Measurements from ENCODE around the gene KRTAP20-4. TPM values are rescaled to one million over a fixed set of nuclear protein-coding genes. Genes with fewer than 3 reads are reported as not detected.

Gene KRTAP20-4
- not detected in 2 replicates for total RNA-seq (2013; cell fraction: nucleolus; rRNA removed)
- total RNA-seq (2014; rRNA removed) (not detected in 2 replicates), total RNA-seq (2014; rRNA removed; fragmentation: Illumina TruSeq; extraction: Trizol) (not detected in 2 replicates), total RNA-seq (2021) (not detected in 2 replicates), polyA plus RNA-seq (2011; rRNA removed) (not detected in 2 replicates), polyA plus RNA-seq (2014; fragmentation: Illumina TruSeq; extraction: Trizol) (not detected in 2 replicates), polyA plus RNA-seq (2014; fragmentation: Nextera tagmentation; extraction: Ambion mirVana) (not detected), polyA plus RNA-seq (2014; rRNA removed) (not detected in 2 replicates), polyA plus RNA-seq (2016; fragmentation: Nextera tagmentation; extraction: Ambion mirVana) (not detected), polyA minus RNA-seq (2011; rRNA and poly(A)+ RNA removed) (not detected in 2 replicates), Bru-seq, nascent RNA (not detected), BruChase-seq, experiment 1, labeled RNA remaining after a 6-hour chase (not detected), BruChase-seq, experiment 2, labeled RNA remaining after a 2-hour chase (not detected)
- not detected for polyA plus RNA-seq (2011; ENCODE audit: low read depth)
- polyA plus RNA-seq (2011; cell fraction: cytosol; rRNA removed), result not detected in 2 replicates
- not detected in 2 replicates for polyA plus RNA-seq (2011; cell fraction: nucleus; rRNA removed)
- not detected in 2 replicates for polyA plus RNA-seq (2012)
- polyA minus RNA-seq (2011; cell fraction: cytosol; rRNA and poly(A)+ RNA removed), result not detected in 2 replicates
- not detected in 2 replicates for polyA minus RNA-seq (2011; cell fraction: nucleus; rRNA and poly(A)+ RNA removed)
- long read RNA-seq, experiment 1, result 0 reads
- long read RNA-seq, experiment 2, result 0 reads

DNA sequence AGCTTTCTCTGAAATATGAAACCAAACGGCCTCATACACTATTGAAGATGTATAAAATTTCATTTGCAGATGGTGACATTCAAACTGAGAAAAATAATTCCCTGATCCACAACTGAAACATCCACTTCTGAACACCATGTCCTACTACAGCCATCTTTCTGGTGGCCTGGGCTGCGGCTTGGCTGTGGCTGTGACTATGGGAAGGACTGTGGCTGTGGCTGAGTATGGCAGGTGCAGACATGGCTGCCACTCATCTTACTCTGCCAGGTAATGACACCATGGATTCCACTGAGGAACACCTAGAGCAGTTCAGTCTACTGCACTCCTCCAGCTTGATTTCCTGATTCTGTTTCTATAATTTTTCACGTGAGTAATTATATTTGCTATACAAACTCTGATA lies at the start of gene KRTAP20-4:
Gene KRTAP20-4, plus strand, starts transcription at position 106 of the 400 bp plus-strand sequence.
- H3K4me1 ChIP-seq (ENCODE audit: control insufficient read depth, insufficient read depth, low read length), result no peaks in the 10 kb centered on the region
- intact Hi-C loops (cut with micrococcal nuclease; ENCODE audit: unreplicated experiment), result no loop called here
- FAIRE-seq, result no peak

More for the DNA sequence above, at the start of gene KRTAP20-4:
- H2AFZ ChIP-seq (ENCODE audit: control insufficient read depth, low read depth, low read length), result no peak within 1 kb of the TSS
- H3K4me2 ChIP-seq (ENCODE audit: control insufficient read depth, insufficient read depth), result no peak within 1 kb of the TSS
- no TSS peak for BruUV-seq (replicated peaks)
- H3K9ac ChIP-seq (ENCODE audit: control insufficient read depth, insufficient read depth, low read length), result no peak within 1 kb of the TSS
- POLR2A ChIA-PET, result no interaction called here
- no peak within 1 kb of the TSS for H3K4me3 ChIP-seq
- H3K79me2 ChIP-seq (ENCODE audit: control insufficient read depth, insufficient read depth, low read length), result no peaks in the 10 kb centered on the region
- SMC1A ChIA-PET (ENCODE audit: uncharacterized antibody, unreplicated experiment), result no interaction called here
- DNase-seq (ENCODE audit: low read depth, low spot score), result no peak
- in situ Hi-C loops (cut with MboI), result no loop called here
- RAD21 ChIA-PET (ENCODE audit: unreplicated experiment), result no interaction called here
- no peaks in the 10 kb centered on the region for H3K27me3 ChIP-seq (replicated peaks in 1 of 2; ENCODE audit: control insufficient read depth in 2 of 2, insufficient read depth in 2 of 2, low read length in 1 of 2)
- CTCF ChIA-PET, result no interaction called here
- 14% methylated on average over 3 of the region's 3 CpGs for WGBS (ENCODE audit: insufficient coverage, insufficient replicate concordance, low lambda C conversion rate, missing lambda C conversion rate)
- no peaks in the 10 kb centered on the region; the same call in 2 of the 3 replicates for H3K9me3 ChIP-seq (replicated peaks; ENCODE audit: control insufficient read depth, insufficient read depth, low read length)
- no peaks in the 10 kb centered on the region for H4K20me1 ChIP-seq (ENCODE audit: control insufficient read depth, insufficient read depth)
- H3K36me3 ChIP-seq (ENCODE audit: control insufficient read depth in 2 of 2, insufficient read depth in 2 of 2, low read length in 1 of 2), result no peaks in the 10 kb centered on the region
- ATAC-seq, result no peak
- TF ChIP-seq, protein P1, sequence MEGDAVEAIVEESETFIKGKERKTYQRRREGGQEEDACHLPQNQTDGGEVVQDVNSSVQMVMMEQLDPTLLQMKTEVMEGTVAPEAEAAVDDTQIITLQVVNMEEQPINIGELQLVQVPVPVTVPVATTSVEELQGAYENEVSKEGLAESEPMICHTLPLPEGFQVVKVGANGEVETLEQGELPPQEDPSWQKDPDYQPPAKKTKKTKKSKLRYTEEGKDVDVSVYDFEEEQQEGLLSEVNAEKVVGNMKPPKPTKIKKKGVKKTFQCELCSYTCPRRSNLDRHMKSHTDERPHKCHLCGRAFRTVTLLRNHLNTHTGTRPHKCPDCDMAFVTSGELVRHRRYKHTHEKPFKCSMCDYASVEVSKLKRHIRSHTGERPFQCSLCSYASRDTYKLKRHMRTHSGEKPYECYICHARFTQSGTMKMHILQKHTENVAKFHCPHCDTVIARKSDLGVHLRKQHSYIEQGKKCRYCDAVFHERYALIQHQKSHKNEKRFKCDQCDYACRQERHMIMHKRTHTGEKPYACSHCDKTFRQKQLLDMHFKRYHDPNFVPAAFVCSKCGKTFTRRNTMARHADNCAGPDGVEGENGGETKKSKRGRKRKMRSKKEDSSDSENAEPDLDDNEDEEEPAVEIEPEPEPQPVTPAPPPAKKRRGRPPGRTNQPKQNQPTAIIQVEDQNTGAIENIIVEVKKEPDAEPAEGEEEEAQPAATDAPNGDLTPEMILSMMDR (IDR thresholded peaks at IDR 0.05 in 2 of 3, conservative IDR thresholded peaks at IDR 0.05 in 1 of 3; ENCODE audit: control insufficient read depth in 2 of 3, extremely low read depth in 1 of 3, insufficient read depth in 1 of 3, low read depth in 3 of 3, low read length in 3 of 3), result no peak
- no peak within 1 kb of the TSS for H3K27ac ChIP-seq (ENCODE audit: control insufficient read depth, insufficient read depth)
